ENCODE data around the gene TBC1D16.
"Not testable (repeated sequence)": the region's sequence is repeated elsewhere in the genome, so short reads cannot be mapped to it uniquely, and the experiment has no call there.

Gene TBC1D16

GRCh38 chr17:79899584-79899983 is 136.1 kb downstream of the TBC1D16 start:
- no peaks in the 10 kb centered on the region for H3K36me3 ChIP-seq (ENCODE audit: insufficient read depth, low read length)
- no peak overlapping the region for H3K27ac ChIP-seq
- no peak for DNase-seq (ENCODE audit: low read depth, low spot score)
- H3K9me3 ChIP-seq (ENCODE audit: low read depth, low read length), result no peaks in the 10 kb centered on the region
- no peak overlapping the region for H3K9ac ChIP-seq (ENCODE audit: insufficient read length)
- no peak overlapping the region for H3K4me3 ChIP-seq
- TF ChIP-seq EZH2 (IDR thresholded peaks at IDR 0.05) (no peak), POLR2AphosphoS5 (IDR thresholded peaks at IDR 0.05; ENCODE audit: borderline replicate concordance, low read depth, low read length) (no peak), FOXP2 (optimal IDR thresholded peaks at IDR 0.05; ENCODE audit: control extremely low read depth, extremely low read length, insufficient read depth) (no peak)

GRCh38 chr17:79897243-79898063 is 138.2 kb downstream of the TBC1D16 start:
- Histone ChIP-seq H3K9me3 (ENCODE audit: low read depth, low read length) (no peaks in the 10 kb centered on the region), H3K36me3 (ENCODE audit: insufficient read depth, low read length) (no peaks in the 10 kb centered on the region), H3K4me3 (no peak overlapping the region), H3K9ac (ENCODE audit: insufficient read length) (no peak overlapping the region), H3K27ac (no peak overlapping the region)
- no peak for DNase-seq (ENCODE audit: low read depth, low spot score)
- TF ChIP-seq POLR2AphosphoS5 (IDR thresholded peaks at IDR 0.05; ENCODE audit: borderline replicate concordance, low read depth, low read length) (no peak), EZH2 (IDR thresholded peaks at IDR 0.05) (no peak), FOXP2 (optimal IDR thresholded peaks at IDR 0.05; ENCODE audit: control extremely low read depth, extremely low read length, insufficient read depth) (no peak)

- not testable (repeated sequence) for H3K4me3 ChIP-seq; H3K9ac ChIP-seq (ENCODE audit: insufficient read length); H3K9me3 ChIP-seq (ENCODE audit: low read depth, low read length); DNase-seq (ENCODE audit: low read depth, low spot score); H3K27ac ChIP-seq; H3K36me3 ChIP-seq (ENCODE audit: insufficient read depth, low read length)
These were observed 142.2 kb downstream of the TBC1D16 start for GRCh38 chr17:79893457-79893856.

- no peaks in the 10 kb centered on the region for H3K36me3 ChIP-seq (ENCODE audit: insufficient read depth, low read length)
- H3K4me3 ChIP-seq, result no peak overlapping the region
- no peak for DNase-seq (ENCODE audit: low read depth, low spot score)
- no peaks in the 10 kb centered on the region for H3K9me3 ChIP-seq (ENCODE audit: low read depth, low read length)
- H3K9ac ChIP-seq (ENCODE audit: insufficient read length), result no peak overlapping the region
- no peak for TF ChIP-seq FOXP2 (optimal IDR thresholded peaks at IDR 0.05; ENCODE audit: control extremely low read depth, extremely low read length, insufficient read depth)
- no peak for TF ChIP-seq POLR2AphosphoS5 (IDR thresholded peaks at IDR 0.05; ENCODE audit: borderline replicate concordance, low read depth, low read length)
- no peak for TF ChIP-seq EZH2 (IDR thresholded peaks at IDR 0.05)
- H3K27ac ChIP-seq, result no peak overlapping the region
These were observed 143.0 kb downstream of the TBC1D16 start for GRCh38 chr17:79892457-79893241.

- H3K36me3 ChIP-seq (ENCODE audit: insufficient read depth, low read length), result no peaks in the 10 kb centered on the region
- H3K27ac ChIP-seq, result no peak overlapping the region
- no peak for DNase-seq (ENCODE audit: low read depth, low spot score)
- H3K9me3 ChIP-seq (ENCODE audit: low read depth, low read length), result no peaks in the 10 kb centered on the region
- no peak overlapping the region for H3K4me3 ChIP-seq
- no peak for TF ChIP-seq FOXP2 (optimal IDR thresholded peaks at IDR 0.05; ENCODE audit: control extremely low read depth, extremely low read length, insufficient read depth)
- TF ChIP-seq EZH2 (IDR thresholded peaks at IDR 0.05), result no peak
- TF ChIP-seq POLR2AphosphoS5 (IDR thresholded peaks at IDR 0.05; ENCODE audit: borderline replicate concordance, low read depth, low read length), result no peak
- no peak overlapping the region for H3K9ac ChIP-seq (ENCODE audit: insufficient read length)
These were observed 144.4 kb downstream of the TBC1D16 start for GRCh38 chr17:79891113-79891730.

GRCh38 chr17:79890706-79891105 is 145.0 kb downstream of the TBC1D16 start:
- H3K27ac ChIP-seq, result no peak overlapping the region
- no peaks in the 10 kb centered on the region for H3K9me3 ChIP-seq (ENCODE audit: low read depth, low read length)
- H3K36me3 ChIP-seq (ENCODE audit: insufficient read depth, low read length), result no peaks in the 10 kb centered on the region
- no peak for TF ChIP-seq POLR2AphosphoS5 (IDR thresholded peaks at IDR 0.05; ENCODE audit: borderline replicate concordance, low read depth, low read length)
- TF ChIP-seq FOXP2 (optimal IDR thresholded peaks at IDR 0.05; ENCODE audit: control extremely low read depth, extremely low read length, insufficient read depth), result no peak
- H3K4me3 ChIP-seq, result no peak overlapping the region
- no peak for DNase-seq (ENCODE audit: low read depth, low spot score)
- H3K9ac ChIP-seq (ENCODE audit: insufficient read length), result no peak overlapping the region

GRCh38 chr17:79888811-79889634 is 146.6 kb downstream of the TBC1D16 start:
- DNase-seq (ENCODE audit: low read depth, low spot score), result no peak
- no peak overlapping the region for H3K9ac ChIP-seq (ENCODE audit: insufficient read length)
- no peaks in the 10 kb centered on the region for H3K36me3 ChIP-seq (ENCODE audit: insufficient read depth, low read length)
- H3K27ac ChIP-seq, result no peak overlapping the region
- H3K9me3 ChIP-seq (ENCODE audit: low read depth, low read length), result no peaks in the 10 kb centered on the region
- H3K4me3 ChIP-seq, result no peak overlapping the region
- TF ChIP-seq EZH2 (IDR thresholded peaks at IDR 0.05), result no peak
- TF ChIP-seq FOXP2 (optimal IDR thresholded peaks at IDR 0.05; ENCODE audit: control extremely low read depth, extremely low read length, insufficient read depth), result no peak
- no peak for TF ChIP-seq POLR2AphosphoS5 (IDR thresholded peaks at IDR 0.05; ENCODE audit: borderline replicate concordance, low read depth, low read length)

Measured in SK-N-MC (cell line).